Sciatic nerve (tissue), 2 donors: ENCODE results near the gene FAM135A. TPM values are rescaled to one million over a fixed set of nuclear protein-coding genes. Genes with fewer than 3 reads are reported as not detected.

ENCODE experiments used
- ATAC-seq: fragments of 200-7000 bp; cut with Tn5 transposase; one replicate; pipeline ENCODE4 v1.9.1; 2020; ENCODE audit warnings: mild to moderate bottlenecking, moderate library complexity
- DNase-seq: peaks from one replicate; pipeline ENCODE4 v3.0.0-alpha.2; 2020; ENCODE audit warnings: low spot score
- intact Hi-C: fragments of 100-400 bp; cut with DNase I; formaldehyde crosslinking; loops from one replicate; pipeline ENCODE4 v1.14.2; 2022
- total RNA-seq: library from RNA; stranded (reverse); fragmentation: NEBNext Ultra II Directional; extraction: Animal tissue kit (Norgen Biotek cat#: 25700); gene quantifications from one replicate; pipeline ENCODE4 v1.2.1, GENCODE V29; 2021
- donor health status: DM: no; HTN: no; CAD: no.
- donor health status: DM: no; HTN: no; CAD: no.

FAM135A gene
- total RNA-seq, 1 donor from 2014 or later: 27.9 TPM

- ATAC-seq (no peak), DNase-seq (no peak)
- intact Hi-C loops: no loop called here
These were observed 18.6 kb upstream of the FAM135A start for GRCh38 chr6:70394518-70395300.

DNA sequence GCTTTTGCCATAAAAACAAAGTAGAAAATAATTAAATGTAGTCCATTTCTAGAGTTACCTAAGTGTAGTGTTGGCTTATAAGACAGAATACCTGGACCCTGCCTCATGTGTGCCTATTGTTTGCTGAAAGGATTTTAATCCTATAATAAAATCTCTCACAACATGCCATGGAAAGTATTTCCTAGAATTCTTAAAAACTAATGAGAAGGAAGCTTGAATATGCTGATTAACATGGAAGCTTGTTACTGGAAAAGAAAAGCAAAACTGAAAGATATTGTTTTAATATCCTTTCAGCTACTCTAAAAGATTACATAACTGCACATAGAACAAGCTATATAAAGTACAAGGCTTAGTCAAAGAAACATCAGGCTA, 18.0 kb upstream of the FAM135A start:
- no peak for ATAC-seq

GRCh38 chr6:70396163-70396562, 17.1 kb upstream of the FAM135A start:
- intact Hi-C loops: no loop called here
- no peak for DNase-seq
- no peak for ATAC-seq

More for the DNA sequence above, 18.0 kb upstream of the FAM135A start:
- no peak for DNase-seq
- intact Hi-C loops: no loop called here

- ATAC-seq (no peak), DNase-seq (no peak)
- intact Hi-C loops: no loop called here
These were observed 16.2 kb upstream of the FAM135A start for GRCh38 chr6:70396796-70397729.

DNA sequence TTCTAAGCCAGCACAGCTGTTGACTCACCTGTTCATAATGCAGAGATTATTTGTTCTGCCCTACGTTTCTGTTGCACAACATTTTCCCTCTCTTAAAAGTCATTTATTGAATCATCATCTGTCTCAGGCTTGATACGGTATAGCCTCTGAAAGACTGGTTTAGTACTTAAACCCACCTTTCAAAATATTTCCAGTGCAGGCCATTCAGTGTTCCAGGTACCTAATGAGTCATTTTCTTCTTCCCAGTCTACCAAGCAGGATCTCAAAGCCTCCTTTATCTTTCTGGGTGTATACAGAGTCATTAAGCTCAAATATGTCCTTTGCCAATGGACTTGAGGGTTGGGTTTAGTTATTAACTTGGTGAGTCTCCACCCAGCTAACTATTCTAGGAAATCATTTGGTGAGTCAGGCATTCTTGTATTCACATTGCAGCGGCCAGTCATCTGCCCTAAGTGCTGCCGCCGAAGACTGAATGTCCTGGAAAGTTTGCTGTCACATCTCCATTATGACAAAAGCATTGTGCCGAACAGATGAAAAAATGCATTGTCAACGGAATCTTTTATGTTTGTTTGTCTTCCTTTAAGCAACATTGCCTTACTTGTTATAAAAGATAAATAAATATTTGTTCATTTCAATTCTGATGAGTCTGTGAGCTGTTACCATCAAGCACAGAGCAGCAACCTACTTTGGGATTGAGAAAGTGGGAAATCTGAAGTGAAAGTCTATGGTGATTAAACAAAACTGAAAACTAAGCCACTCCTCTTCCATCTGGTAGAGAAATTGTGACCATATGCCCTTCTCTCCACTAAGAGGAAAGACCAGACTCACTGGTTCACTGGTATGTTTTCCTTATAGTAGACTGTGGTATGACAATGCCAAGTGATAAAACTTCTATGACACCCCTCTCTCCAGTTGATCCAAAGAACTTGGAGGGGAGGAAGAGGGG, 14.3 kb upstream of the FAM135A start:
- no peak for ATAC-seq
- no peak for DNase-seq
- intact Hi-C loops: no loop called here

GRCh38 chr6:70404658-70405057, 8.7 kb upstream of the FAM135A start:
- DNase-seq: no peak
- intact Hi-C loops: no loop called here
- ATAC-seq: no peak

- intact Hi-C loops: no loop called here
- no peak for DNase-seq
- ATAC-seq: no peak
These were observed 4.1 kb upstream of the FAM135A start for GRCh38 chr6:70409216-70409615.

DNA sequence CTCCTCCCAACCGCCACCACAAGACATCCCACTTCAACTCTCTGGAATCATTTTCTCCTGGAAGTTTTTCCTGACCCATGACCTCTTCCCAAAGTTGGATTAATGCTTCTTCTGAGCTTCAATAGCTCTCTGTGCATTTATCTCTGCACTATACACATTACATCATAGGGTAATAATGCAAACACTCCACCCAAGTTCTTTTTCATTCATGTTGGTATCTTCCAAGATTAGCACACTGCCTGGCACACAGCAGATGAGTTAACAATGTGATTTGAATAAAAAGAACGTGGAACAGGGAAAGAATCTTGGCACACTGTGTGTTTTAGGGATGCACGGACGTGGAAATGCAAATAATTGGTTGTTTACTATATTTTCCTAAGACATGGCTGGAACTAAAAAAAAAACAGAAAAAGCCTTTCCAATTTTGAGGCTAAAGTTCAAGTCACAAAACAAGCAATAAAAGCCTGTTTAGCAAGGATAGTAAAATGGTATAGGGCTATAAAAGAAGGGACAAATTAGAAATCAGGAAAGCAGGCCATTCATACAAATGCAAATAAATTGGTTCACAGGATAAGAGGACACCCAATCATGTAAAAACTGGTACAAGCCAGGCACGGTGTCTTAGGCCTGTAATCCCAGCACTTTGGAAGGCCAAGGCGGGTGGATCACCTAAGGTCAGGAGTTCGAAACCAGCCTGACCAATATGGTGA, 1.6 kb upstream of the FAM135A start:
- no peak for DNase-seq
- no peak for ATAC-seq
- intact Hi-C loops: no loop called here

DNA sequence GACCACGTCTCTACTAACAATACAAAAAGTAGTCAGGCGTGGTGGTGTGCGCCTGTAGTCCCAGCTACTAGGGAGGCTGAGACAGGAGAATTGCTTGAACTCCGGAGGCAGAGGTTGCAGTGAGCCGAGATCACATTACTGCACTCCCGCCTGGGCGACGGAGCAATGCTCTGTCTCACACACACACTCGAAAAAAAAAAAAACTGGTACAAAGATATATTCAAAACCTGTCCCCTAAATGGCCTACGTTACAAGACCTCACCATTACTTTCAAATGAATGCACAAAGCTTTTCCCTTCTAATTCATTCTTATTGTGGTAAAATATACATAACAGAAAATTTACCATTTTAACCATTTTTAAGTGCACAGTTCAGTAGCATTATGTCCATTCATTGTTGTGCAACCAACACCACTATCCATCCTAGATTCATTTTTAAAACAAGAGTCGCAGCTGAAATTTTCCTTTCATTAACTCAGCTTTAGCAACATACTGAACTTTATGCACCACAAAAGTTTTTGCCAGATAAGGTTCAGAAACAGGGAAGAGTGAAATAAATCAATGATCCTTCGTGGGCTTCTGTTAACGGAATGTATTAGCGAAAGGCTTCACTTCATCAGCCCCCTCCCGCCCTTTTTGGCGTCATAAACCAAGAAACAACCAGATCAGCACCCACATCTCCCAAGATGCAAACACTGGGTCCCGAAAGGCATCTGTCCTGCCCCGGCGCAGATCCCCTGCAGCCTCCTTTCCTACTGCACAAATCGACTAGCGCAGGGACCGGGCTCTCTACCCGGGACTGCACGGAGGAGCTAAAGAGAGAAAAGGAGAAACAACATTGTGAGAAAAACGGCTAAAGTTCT, 825 bp upstream of the FAM135A start:
- ATAC-seq (no peak), DNase-seq (no peak)
- intact Hi-C loops: no loop called here

DNA sequence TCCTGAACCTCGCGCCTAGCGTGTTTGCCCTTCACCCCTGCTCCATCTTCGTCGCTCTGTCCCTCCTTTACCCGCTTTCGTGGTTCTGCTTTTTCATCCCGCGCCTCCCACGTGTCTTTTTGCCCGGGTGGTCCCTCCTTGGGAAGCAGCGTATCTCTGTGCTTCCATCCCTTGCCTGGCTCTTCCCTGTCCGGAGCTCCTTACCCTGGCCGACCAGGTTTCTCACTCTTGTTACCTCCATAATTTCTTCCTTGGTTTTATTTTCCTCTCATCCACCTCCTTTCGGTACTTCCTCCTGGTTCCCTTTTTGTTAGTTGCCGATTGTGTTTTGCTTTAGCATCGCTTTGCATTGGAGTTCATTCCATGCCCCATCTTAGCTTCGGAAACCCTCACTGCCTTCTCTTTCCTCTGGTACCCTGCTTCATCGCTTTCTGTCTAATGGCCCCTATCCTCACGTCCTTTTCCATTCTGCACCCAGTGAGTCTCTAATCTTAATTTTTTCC, 735 bp downstream of the FAM135A start:
- DNase-seq: no peak
- peak; percentile 1 for ATAC-seq
- intact Hi-C loops: no loop called here

- intact Hi-C loops: no loop called here
- ATAC-seq: no peak
- no peak for DNase-seq
These were observed 1.5 kb downstream of the FAM135A start for GRCh38 chr6:70414813-70415212.

- ATAC-seq: no peak
- DNase-seq: no peak
- intact Hi-C loops: no loop called here
These were observed 1.9 kb downstream of the FAM135A start for GRCh38 chr6:70415247-70415646.

- intact Hi-C loops: no loop called here
- no peak for ATAC-seq
- no peak for DNase-seq
These were observed 2.4 kb downstream of the FAM135A start for GRCh38 chr6:70415660-70416059.

- DNase-seq (no peak), ATAC-seq (no peak)
- intact Hi-C loops: no loop called here
These were observed 8.2 kb downstream of the FAM135A start for GRCh38 chr6:70421509-70421908.

DNA sequence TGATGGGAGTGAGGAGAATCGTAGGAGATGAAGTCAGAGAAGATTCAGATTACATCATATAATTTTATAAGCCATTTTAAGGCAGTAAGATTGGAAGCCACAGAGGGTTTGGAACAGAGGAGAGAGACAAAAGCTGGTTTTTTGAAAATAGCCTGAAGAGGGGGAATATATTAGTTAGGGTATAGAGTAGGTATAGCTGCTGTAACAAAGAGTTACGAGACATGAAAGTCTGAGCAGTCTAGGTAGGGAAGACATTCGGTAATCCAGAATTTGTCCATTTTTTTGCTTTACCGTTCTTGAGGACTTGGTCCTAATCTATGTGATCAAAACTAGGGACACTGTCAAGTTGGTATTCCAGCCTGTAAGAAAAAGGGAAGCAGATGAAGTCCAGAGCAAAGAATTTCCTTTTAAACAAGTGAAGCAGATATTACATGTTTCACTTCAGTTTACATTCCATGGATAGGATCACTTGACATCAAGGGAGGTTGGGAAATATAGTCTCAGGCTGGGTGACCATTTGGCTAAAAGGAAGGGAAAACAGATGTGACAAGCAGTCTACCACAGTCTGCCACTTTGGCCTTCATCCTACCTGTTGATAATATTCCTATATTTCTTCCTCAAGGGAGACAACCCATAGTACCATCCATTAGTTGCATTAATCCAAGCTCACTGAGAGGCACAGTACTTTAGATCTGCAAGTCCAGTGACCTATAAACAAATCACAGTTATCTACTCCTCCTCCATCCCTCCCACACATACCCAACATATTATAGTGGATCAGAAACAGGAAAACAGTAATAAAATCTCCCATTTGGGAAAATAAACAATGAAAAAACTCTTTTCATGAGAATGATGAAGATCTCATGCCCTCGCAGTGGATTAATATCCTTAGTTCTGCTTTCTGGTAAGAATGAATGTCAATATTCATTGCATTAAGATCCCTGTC, 10.2 kb downstream of the FAM135A start:
- intact Hi-C loops: no loop called here
- ATAC-seq (no peak), DNase-seq (no peak)

- intact Hi-C loops: no loop called here
- DNase-seq (no peak), ATAC-seq (no peak)
These were observed 11.0 kb downstream of the FAM135A start for GRCh38 chr6:70424291-70424690.
